Measurements from ENCODE around the gene ZP1. TPM values are rescaled to one million over a fixed set of nuclear protein-coding genes. Genes with fewer than 3 reads are reported as not detected.

The ZP1 gene
- total RNA-seq, 4 donors from 2014 or later = 0.94 to 5.5 TPM; not detected in 2

GRCh38 chr11:60921777-60922335, 54.5 kb downstream of the ZP1 start:
- WGBS = 85% methylated on average over 21 of the region's 23 CpGs
- H3K9me3 ChIP-seq = no peaks in the 10 kb centered on the region
- DNase-seq (ENCODE audit: low spot score in 2 of 2) = peak in 1 of 2 donors; percentile 50
- no peak overlapping the region for H3K27ac ChIP-seq
- H3K36me3 ChIP-seq = peaks cover 35% of the 10 kb centered on the region
- peaks cover 7% of the 10 kb centered on the region for H3K27me3 ChIP-seq
- no peak overlapping the region for H3K4me3 ChIP-seq
- H3K4me1 ChIP-seq = peaks cover 53% of the 10 kb centered on the region
- no peak for TF ChIP-seq CTCF (IDR thresholded peaks at IDR 0.05)
- TF ChIP-seq POLR2AphosphoS5 (IDR thresholded peaks at IDR 0.05) = no peak
- TF ChIP-seq EP300 (IDR thresholded peaks at IDR 0.05) = no peak
- no peak for TF ChIP-seq POLR2A (IDR thresholded peaks at IDR 0.05)

GRCh38 chr11:60922906-60923305, 55.6 kb downstream of the ZP1 start:
- no peak overlapping the region for H3K4me3 ChIP-seq
- H3K9me3 ChIP-seq = no peaks in the 10 kb centered on the region
- peaks cover 43% of the 10 kb centered on the region for H3K4me1 ChIP-seq
- H3K27ac ChIP-seq = no peak overlapping the region
- H3K27me3 ChIP-seq = peaks cover 7% of the 10 kb centered on the region
- peaks cover 35% of the 10 kb centered on the region for H3K36me3 ChIP-seq
- 95% methylated on average over 5 of the region's 6 CpGs for WGBS
- DNase-seq (ENCODE audit: low spot score in 2 of 2) = peak in 1 of 2 donors; percentile 26
- TF ChIP-seq POLR2A (IDR thresholded peaks at IDR 0.05) (no peak), EP300 (IDR thresholded peaks at IDR 0.05) (no peak), POLR2AphosphoS5 (IDR thresholded peaks at IDR 0.05) (no peak), CTCF (IDR thresholded peaks at IDR 0.05) (no peak)

- Histone ChIP-seq H3K27ac (no peak overlapping the region), H3K27me3 (peaks cover 7% of the 10 kb centered on the region), H3K4me3 (no peak overlapping the region), H3K9me3 (no peaks in the 10 kb centered on the region), H3K4me1 (peaks cover 39% of the 10 kb centered on the region), H3K36me3 (peaks cover 35% of the 10 kb centered on the region)
- WGBS = 88% methylated on average over 2 of the region's 5 CpGs
- TF ChIP-seq EP300 (IDR thresholded peaks at IDR 0.05) (no peak), POLR2A (IDR thresholded peaks at IDR 0.05) (no peak), POLR2AphosphoS5 (IDR thresholded peaks at IDR 0.05) (no peak), CTCF (IDR thresholded peaks at IDR 0.05) (no peak)
- no peak for DNase-seq (ENCODE audit: low spot score in 2 of 2)
These were observed 56.0 kb downstream of the ZP1 start for GRCh38 chr11:60923326-60923725.

- Histone ChIP-seq H3K4me3 (peak overlapping the region; percentile 57), H3K27me3 (peaks cover 7% of the 10 kb centered on the region), H3K9me3 (no peaks in the 10 kb centered on the region), H3K27ac (no peak overlapping the region), H3K36me3 (peaks cover 35% of the 10 kb centered on the region), H3K4me1 (peaks cover 35% of the 10 kb centered on the region)
- WGBS = 48% methylated on average over 5 of the region's 6 CpGs
- DNase-seq (ENCODE audit: low spot score in 2 of 2) = no peak
- TF ChIP-seq POLR2AphosphoS5 (IDR thresholded peaks at IDR 0.05) (no peak), CTCF (IDR thresholded peaks at IDR 0.05) (no peak), POLR2A (IDR thresholded peaks at IDR 0.05) (no peak), EP300 (IDR thresholded peaks at IDR 0.05) (no peak)
These were observed 56.4 kb downstream of the ZP1 start for GRCh38 chr11:60923800-60924109.

- peaks cover 35% of the 10 kb centered on the region for H3K36me3 ChIP-seq
These were observed 57.0 kb downstream of the ZP1 start, which contains the start of gene TMEM132A for GRCh38 chr11:60924110-60924905. TSS of gene TMEM132A (plus strand) at chr11:60924460. CDS start at chr11:60924634, 174 bp downstream.

More at GRCh38 chr11:60924110-60924905, 57.0 kb downstream of the ZP1 start, which contains the start of gene TMEM132A:
- 8% methylated on average over 2 of the region's 69 CpGs for WGBS
- peaks cover 7% of the 10 kb centered on the region for H3K27me3 ChIP-seq
- no peaks in the 10 kb centered on the region for H3K9me3 ChIP-seq
- no peak for DNase-seq (ENCODE audit: low spot score in 2 of 2)
- H3K4me3 ChIP-seq = peak within 1 kb of the TSS; percentile 57
- H3K27ac ChIP-seq = no peak within 1 kb of the TSS
- TF ChIP-seq POLR2A (IDR thresholded peaks at IDR 0.05) (no peak), POLR2AphosphoS5 (IDR thresholded peaks at IDR 0.05) (no peak), CTCF (IDR thresholded peaks at IDR 0.05) (no peak), EP300 (IDR thresholded peaks at IDR 0.05) (no peak)
- H3K4me1 ChIP-seq = peaks cover 29% of the 10 kb centered on the region
